AG04450 (cell line): ENCODE measurements around the gene TM7SF3. TPM values are rescaled to one million over a fixed set of nuclear protein-coding genes. Genes with fewer than 3 reads are reported as not detected.

ENCODE experiments used
- CTCF ChIA-PET: fragments of 300-600, 350-600 bp; formaldehyde crosslinking; extraction: SDS; loops from one replicate; lab custom pipeline; 2022; ENCODE audit warnings: antibody characterized with exemption, inconsistent platforms; lab: Charles Lee
- POLR2A ChIA-PET: fragments of 350-600 bp; formaldehyde crosslinking; extraction: SDS; loops from one replicate; lab custom pipeline; 2021; ENCODE audit warnings: antibody characterized with exemption, inconsistent platforms; lab: Yijun Ruan, JAX
- DNase-seq: peaks from one replicate; pipeline ENCODE4 v3.0.0-alpha.2; 2011; ENCODE audit warnings: low read depth, low spot score
- H3K27ac ChIP-seq: one replicate; pipeline ENCODE4 v1.5.1; 2012; ENCODE audit warnings: low read depth, low read length, control low read depth
- H3K27me3 ChIP-seq: one replicate; pipeline ENCODE4 v1.6.0; 2012; ENCODE audit warnings: low read length; ENCODE audit not compliant: control insufficient read depth, insufficient read depth
- H3K4me3 ChIP-seq: 2 replicates; pipeline ENCODE4 v1.5.1; 2011; ENCODE audit warnings: mild to moderate bottlenecking, low read depth, low read length, control low read depth
- H3K9me3 ChIP-seq: 2 replicates; pipeline ENCODE4 v1.5.1; 2012; ENCODE audit warnings: low read length; ENCODE audit not compliant: control insufficient read depth, insufficient read depth
- CTCF ChIP-seq: IDR thresholded peaks from 2 replicates; pipeline ENCODE4 v1.5.1; 2011; ENCODE audit warnings: low read depth, low read length, control low read depth, inconsistent platforms
- polyA plus RNA-seq: library from polyadenylated mRNA; depleted of rRNA; stranded (reverse); fragments of >200 nt; gene quantifications from 2 replicates; pipeline ENCODE4 v1.2.3, GENCODE V29; 2011

Gene TM7SF3
- polyA plus RNA-seq, 1 experiment = 116 TPM

- Histone ChIP-seq H3K4me3 (no peak overlapping the region), H3K9me3 (no peaks in the 10 kb centered on the region), H3K27ac (no peak overlapping the region), H3K27me3 (no peaks in the 10 kb centered on the region)
- POLR2A ChIA-PET = no interaction called here
- no peak for TF ChIP-seq CTCF
- CTCF ChIA-PET = interaction anchor here (0.6 to 1.5 kb wide), 5 partner anchors 10 to 303 kb away, joined by 3 to 9 read pairs (median 3); partner anchors contain the start of gene TM7SF3
- no peak for DNase-seq
Measured at GRCh38 chr12:27003421-27004381, 10.5 kb downstream of the TM7SF3 start.

GRCh38 chr12:27002141-27002540, 12.0 kb downstream of the TM7SF3 start:
- Histone ChIP-seq H3K9me3 (no peaks in the 10 kb centered on the region), H3K27me3 (no peaks in the 10 kb centered on the region), H3K4me3 (no peak overlapping the region), H3K27ac (no peak overlapping the region)
- no peak for DNase-seq
- no peak for TF ChIP-seq CTCF
- ChIA-PET POLR2A (no interaction called here), CTCF (interaction anchor here (1.2 to 1.5 kb wide), 2 partner anchors 14 to 140 kb away, joined by 3 to 6 read pairs; no protein-coding TSS in a partner anchor)

- no peak overlapping the region for H3K27ac ChIP-seq
- POLR2A ChIA-PET = no interaction called here
- CTCF ChIA-PET = interaction anchor here (1.2 kb wide), 1 partner anchor 141 kb away, joined by 3 read pairs; no protein-coding TSS in a partner anchor
- H3K27me3 ChIP-seq = no peaks in the 10 kb centered on the region
- no peak for DNase-seq
- H3K9me3 ChIP-seq = no peaks in the 10 kb centered on the region
- no peak for TF ChIP-seq CTCF
- no peak overlapping the region for H3K4me3 ChIP-seq
Measured at GRCh38 chr12:27001663-27002062, 12.5 kb downstream of the TM7SF3 start.

GRCh38 chr12:27000961-27001360, 13.2 kb downstream of the TM7SF3 start:
- CTCF ChIA-PET = interaction anchor here (0.7 kb wide), 1 partner anchor 14 kb away, joined by 3 read pairs; no protein-coding TSS in a partner anchor
- no peak for TF ChIP-seq CTCF
- H3K4me3 ChIP-seq = no peak overlapping the region
- no peak for DNase-seq
- no peak overlapping the region for H3K27ac ChIP-seq
- POLR2A ChIA-PET = interaction anchor here (0.7 kb wide), 1 partner anchor 14 kb away, joined by 4 read pairs; no protein-coding TSS in a partner anchor
- no peaks in the 10 kb centered on the region for H3K27me3 ChIP-seq
- H3K9me3 ChIP-seq = no peaks in the 10 kb centered on the region

GRCh38 chr12:26997003-26997402, 17.2 kb downstream of the TM7SF3 start:
- DNase-seq = no peak
- Histone ChIP-seq H3K27ac (no peak overlapping the region), H3K27me3 (no peaks in the 10 kb centered on the region), H3K9me3 (no peaks in the 10 kb centered on the region), H3K4me3 (no peak overlapping the region)
- no peak for TF ChIP-seq CTCF
- ChIA-PET CTCF (no interaction called here), POLR2A (no interaction called here)
